ENCODE measurements around the gene MCTP2. TPM values are rescaled to one million over a fixed set of nuclear protein-coding genes. Genes with fewer than 3 reads are reported as not detected.

Gene MCTP2
- total RNA-seq, 1 donor: 3.9 TPM

- TF ChIP-seq CTCF (IDR thresholded peaks at IDR 0.05; ENCODE audit: insufficient read depth, low read length): no peak
- no peak overlapping the region for H3K4me3 ChIP-seq (ENCODE audit: low read depth, low read length)
- no peak for DNase-seq (ENCODE audit: low read depth)
Observed at GRCh38 chr15:94352636-94353487, 121.5 kb downstream of the MCTP2 start.

GRCh38 chr15:94353488-94353820, 122.1 kb downstream of the MCTP2 start:
- TF ChIP-seq CTCF (IDR thresholded peaks at IDR 0.05; ENCODE audit: insufficient read depth, low read length): no peak
- H3K4me3 ChIP-seq (ENCODE audit: low read depth, low read length): no peak overlapping the region
- no peak for DNase-seq (ENCODE audit: low read depth)

GRCh38 chr15:94354655-94355054, 123.3 kb downstream of the MCTP2 start:
- H3K4me3 ChIP-seq (ENCODE audit: low read depth, low read length): no peak overlapping the region
- TF ChIP-seq CTCF (IDR thresholded peaks at IDR 0.05; ENCODE audit: insufficient read depth, low read length): no peak
- DNase-seq (ENCODE audit: low read depth): no peak

- TF ChIP-seq CTCF (IDR thresholded peaks at IDR 0.05; ENCODE audit: insufficient read depth, low read length): no peak
- no peak for DNase-seq (ENCODE audit: low read depth)
- no peak overlapping the region for H3K4me3 ChIP-seq (ENCODE audit: low read depth, low read length)
Observed at GRCh38 chr15:94359716-94360115, 128.4 kb downstream of the MCTP2 start.

GRCh38 chr15:94360251-94360685, 128.9 kb downstream of the MCTP2 start:
- no peak overlapping the region for H3K4me3 ChIP-seq (ENCODE audit: low read depth, low read length)
- TF ChIP-seq CTCF (IDR thresholded peaks at IDR 0.05; ENCODE audit: insufficient read depth, low read length): no peak
- DNase-seq (ENCODE audit: low read depth): no peak

- DNase-seq (ENCODE audit: low read depth): no peak
- no peak for TF ChIP-seq CTCF (IDR thresholded peaks at IDR 0.05; ENCODE audit: insufficient read depth, low read length)
- no peak overlapping the region for H3K4me3 ChIP-seq (ENCODE audit: low read depth, low read length)
Observed at GRCh38 chr15:94362385-94363092, 131.2 kb downstream of the MCTP2 start.

All from fibroblast of the aortic adventitia (primary cell).